AG04450 (cell line): ENCODE measurements around the gene PTPN1. TPM values are rescaled to one million over a fixed set of nuclear protein-coding genes. Genes with fewer than 3 reads are reported as not detected.

ENCODE experiments used
- CTCF ChIA-PET: fragments of 300-600, 350-600 bp; formaldehyde crosslinking; extraction: SDS; loops from one replicate; lab custom pipeline; 2022; ENCODE audit warnings: antibody characterized with exemption, inconsistent platforms; lab: Charles Lee
- POLR2A ChIA-PET: fragments of 350-600 bp; formaldehyde crosslinking; extraction: SDS; loops from one replicate; lab custom pipeline; 2021; ENCODE audit warnings: antibody characterized with exemption, inconsistent platforms; lab: Yijun Ruan, JAX
- DNase-seq: peaks from one replicate; pipeline ENCODE4 v3.0.0-alpha.2; 2011; ENCODE audit warnings: low read depth, low spot score
- H3K27ac ChIP-seq: one replicate; pipeline ENCODE4 v1.5.1; 2012; ENCODE audit warnings: low read depth, low read length, control low read depth
- H3K27me3 ChIP-seq: one replicate; pipeline ENCODE4 v1.6.0; 2012; ENCODE audit warnings: low read length; ENCODE audit not compliant: control insufficient read depth, insufficient read depth
- H3K4me3 ChIP-seq: 2 replicates; pipeline ENCODE4 v1.5.1; 2011; ENCODE audit warnings: mild to moderate bottlenecking, low read depth, low read length, control low read depth
- H3K9me3 ChIP-seq: 2 replicates; pipeline ENCODE4 v1.5.1; 2012; ENCODE audit warnings: low read length; ENCODE audit not compliant: control insufficient read depth, insufficient read depth
- CTCF ChIP-seq: IDR thresholded peaks from 2 replicates; pipeline ENCODE4 v1.5.1; 2011; ENCODE audit warnings: low read depth, low read length, control low read depth, inconsistent platforms
- polyA plus RNA-seq: library from polyadenylated mRNA; depleted of rRNA; stranded (reverse); fragments of >200 nt; gene quantifications from 2 replicates; pipeline ENCODE4 v1.2.3, GENCODE V29; 2011

The PTPN1 gene
- polyA plus RNA-seq, 1 experiment: 54.7 TPM

GRCh38 chr20:50512323-50512722 is 2.1 kb downstream of the PTPN1 start:
- Histone ChIP-seq H3K27ac (no peak overlapping the region), H3K27me3 (no peaks in the 10 kb centered on the region), H3K4me3 (peak overlapping the region; percentile 93), H3K9me3 (peaks cover 5% of the 10 kb centered on the region; the same call in 1 of the 2 replicates)
- CTCF ChIA-PET: interaction anchor here (0.9 to 2.2 kb wide), 3 partner anchors 63 to 327 kb away, joined by 3 to 11 read pairs (median 4); no protein-coding TSS in a partner anchor
- no peak for DNase-seq
- POLR2A ChIA-PET: interaction anchor here (1.6 kb wide), 1 partner anchor 49 kb away, joined by 4 read pairs; no protein-coding TSS in a partner anchor
- TF ChIP-seq CTCF: no peak

DNA sequence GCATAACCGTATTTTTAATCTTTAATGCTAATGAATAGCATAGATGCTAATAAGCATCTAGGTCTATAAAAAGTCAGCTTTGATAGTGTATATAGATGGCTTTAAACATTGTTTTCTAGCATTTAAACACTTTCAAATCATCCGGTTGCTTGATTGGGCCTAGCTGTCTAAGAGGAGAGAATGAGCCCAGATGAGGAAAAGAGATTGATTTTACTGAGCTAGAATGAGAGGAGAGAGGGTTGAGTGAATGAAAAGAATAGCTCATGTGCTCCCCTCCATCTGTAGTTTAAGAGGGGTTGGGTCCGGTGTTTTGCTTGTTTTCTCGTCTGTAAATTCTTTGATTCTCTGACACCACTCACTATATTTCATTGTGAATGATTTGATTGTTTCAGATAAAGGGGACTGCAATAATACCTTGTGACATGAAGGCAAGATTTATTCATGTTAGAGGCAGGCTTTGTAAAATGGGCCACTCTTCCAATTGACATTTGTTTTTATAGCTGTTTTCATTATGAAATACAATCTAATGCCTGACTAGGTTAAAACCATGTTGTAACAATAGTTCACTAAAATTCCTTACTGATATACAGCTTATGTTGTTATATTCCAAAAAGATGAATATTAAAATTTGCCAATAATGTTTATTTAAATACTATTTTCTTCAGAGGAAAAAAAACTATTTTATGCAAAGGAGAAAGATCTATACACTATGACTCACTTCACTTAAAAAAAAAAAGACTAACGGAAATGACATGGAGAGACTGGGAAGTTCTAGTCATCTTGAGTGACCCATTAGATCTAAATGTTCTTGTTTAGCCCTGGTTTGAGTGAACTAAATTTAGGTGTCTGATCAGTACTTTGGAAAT is 3.2 kb downstream of the PTPN1 start:
- no peak for TF ChIP-seq CTCF
- DNase-seq: no peak
- POLR2A ChIA-PET: interaction anchor here (0.7 to 1.6 kb wide), 3 partner anchors 25 to 48 kb away, joined by 3 to 5 read pairs (median 4); no protein-coding TSS in a partner anchor
- H3K27ac ChIP-seq: no peak overlapping the region
- peak overlapping the region; percentile 93 for H3K4me3 ChIP-seq
- CTCF ChIA-PET: interaction anchor here (0.9 to 2.2 kb wide), 3 partner anchors 19 to 326 kb away, joined by 3 to 11 read pairs (median 4); no protein-coding TSS in a partner anchor
- H3K9me3 ChIP-seq: peaks cover 5% of the 10 kb centered on the region; the same call in 1 of the 2 replicates
- no peaks in the 10 kb centered on the region for H3K27me3 ChIP-seq

GRCh38 chr20:50514035-50514337 is 3.8 kb downstream of the PTPN1 start:
- CTCF ChIA-PET: interaction anchor here (0.6 kb wide), 1 partner anchor 216 kb away, joined by 3 read pairs; no protein-coding TSS in a partner anchor

GRCh38 chr20:50514750-50515149 is 4.6 kb downstream of the PTPN1 start:
- no peak for DNase-seq
- H3K4me3 ChIP-seq: no peak overlapping the region
- no peak for TF ChIP-seq CTCF
- ChIA-PET CTCF (interaction anchor here (0.6 kb wide), 2 partner anchors 215 to 279 kb away, joined by 3 read pairs; no protein-coding TSS in a partner anchor), POLR2A (no interaction called here)
- H3K27me3 ChIP-seq: no peaks in the 10 kb centered on the region
- H3K27ac ChIP-seq: no peak overlapping the region
- peaks cover 5% of the 10 kb centered on the region; the same call in 1 of the 2 replicates for H3K9me3 ChIP-seq

More at GRCh38 chr20:50514035-50514337, 3.8 kb downstream of the PTPN1 start:
- no peak for TF ChIP-seq CTCF
- Histone ChIP-seq H3K27ac (no peak overlapping the region), H3K9me3 (peaks cover 5% of the 10 kb centered on the region; the same call in 1 of the 2 replicates), H3K4me3 (peak overlapping the region; percentile 2; the same call in 1 of the 2 replicates), H3K27me3 (no peaks in the 10 kb centered on the region)
- POLR2A ChIA-PET: interaction anchor here (1.2 kb wide), 1 partner anchor 25 kb away, joined by 5 read pairs; no protein-coding TSS in a partner anchor
- no peak for DNase-seq
